HFF-Myc (cell line): Measurements from ENCODE around the gene MED15.

Source experiments
- DNase-seq: peaks from one replicate; pipeline ENCODE4 v3.0.0-alpha.2; 2011; ENCODE audit warnings: low read depth; ENCODE audit errors: extremely low read depth
- H3K4me3 ChIP-seq: replicated peaks from 2 replicates; pipeline ENCODE4 v1.5.1; 2011; ENCODE audit warnings: low read depth, mild to moderate bottlenecking, control low read depth, low read length
- TF ChIP-seq, protein P1 (sequence below): IDR thresholded peaks from 2 replicates; pipeline ENCODE4 v1.5.1; 2012; ENCODE audit warnings: mild to moderate bottlenecking, low read depth, low read length, control low read depth; ENCODE audit errors: missing control alignments

Gene MED15

DNA sequence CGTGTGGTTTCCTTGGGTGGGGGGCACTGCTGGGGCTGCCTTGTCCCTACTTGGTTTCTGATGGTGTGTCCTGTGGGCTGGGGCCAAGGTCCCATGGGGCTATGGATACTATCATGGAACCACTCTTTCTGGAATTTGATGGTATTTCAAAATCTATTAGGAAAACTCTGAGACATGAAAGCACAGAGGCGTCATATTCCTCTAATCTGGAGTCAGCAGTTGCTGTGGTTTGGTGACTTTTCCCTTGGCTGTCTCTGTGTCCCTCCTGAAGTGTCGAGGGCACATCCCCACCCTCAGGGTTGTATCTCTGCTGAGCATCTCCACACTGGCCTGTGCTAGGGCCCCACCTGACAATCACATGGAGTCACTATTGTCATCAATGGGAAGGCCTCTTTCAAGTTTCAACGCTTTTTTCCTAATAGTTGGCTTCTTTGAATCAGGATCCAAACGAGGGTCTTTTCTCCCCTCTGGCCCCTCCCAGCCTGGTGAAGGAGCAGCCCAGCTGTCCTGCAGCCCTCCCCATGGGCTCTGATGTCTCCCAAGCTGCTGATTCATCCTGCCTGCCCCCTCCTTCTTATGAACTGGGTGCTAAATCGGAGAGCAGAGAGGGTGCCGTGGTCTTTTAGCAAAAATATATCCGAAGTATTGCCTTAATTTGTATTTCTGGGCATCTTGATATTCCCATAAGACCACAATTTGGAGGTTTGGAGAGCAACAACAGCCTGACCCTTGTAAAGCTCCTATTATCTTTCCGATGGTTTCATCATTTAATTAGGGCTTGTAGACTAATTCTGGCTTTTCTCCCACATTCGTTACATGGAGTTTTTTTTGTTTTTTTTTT, 38.5 kb downstream of the MED15 start:
- TF ChIP-seq, protein P1, sequence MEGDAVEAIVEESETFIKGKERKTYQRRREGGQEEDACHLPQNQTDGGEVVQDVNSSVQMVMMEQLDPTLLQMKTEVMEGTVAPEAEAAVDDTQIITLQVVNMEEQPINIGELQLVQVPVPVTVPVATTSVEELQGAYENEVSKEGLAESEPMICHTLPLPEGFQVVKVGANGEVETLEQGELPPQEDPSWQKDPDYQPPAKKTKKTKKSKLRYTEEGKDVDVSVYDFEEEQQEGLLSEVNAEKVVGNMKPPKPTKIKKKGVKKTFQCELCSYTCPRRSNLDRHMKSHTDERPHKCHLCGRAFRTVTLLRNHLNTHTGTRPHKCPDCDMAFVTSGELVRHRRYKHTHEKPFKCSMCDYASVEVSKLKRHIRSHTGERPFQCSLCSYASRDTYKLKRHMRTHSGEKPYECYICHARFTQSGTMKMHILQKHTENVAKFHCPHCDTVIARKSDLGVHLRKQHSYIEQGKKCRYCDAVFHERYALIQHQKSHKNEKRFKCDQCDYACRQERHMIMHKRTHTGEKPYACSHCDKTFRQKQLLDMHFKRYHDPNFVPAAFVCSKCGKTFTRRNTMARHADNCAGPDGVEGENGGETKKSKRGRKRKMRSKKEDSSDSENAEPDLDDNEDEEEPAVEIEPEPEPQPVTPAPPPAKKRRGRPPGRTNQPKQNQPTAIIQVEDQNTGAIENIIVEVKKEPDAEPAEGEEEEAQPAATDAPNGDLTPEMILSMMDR = no peak
- no peak overlapping the region for H3K4me3 ChIP-seq
- no peak for DNase-seq

DNA sequence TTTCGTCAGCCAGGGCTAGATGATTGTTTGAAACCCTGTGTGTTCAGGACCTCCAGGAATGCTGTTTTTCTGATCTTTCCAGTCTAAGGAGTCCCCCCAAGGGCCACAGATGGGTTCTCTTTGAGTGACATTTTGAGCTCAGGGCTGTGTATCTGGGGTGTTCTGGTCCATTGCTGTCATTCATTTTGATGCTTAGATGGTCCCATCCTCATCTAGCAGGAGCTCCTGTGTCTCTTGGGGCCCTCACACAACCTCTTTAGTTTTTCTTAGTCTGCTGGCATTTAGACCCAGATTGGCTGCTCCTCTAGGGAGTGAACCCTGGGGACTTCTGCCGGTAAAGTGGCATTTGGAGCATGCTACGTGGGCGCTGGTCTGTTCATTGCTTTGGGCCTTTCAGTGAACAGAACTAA, 39.1 kb downstream of the MED15 start:
- TF ChIP-seq, protein P1 = no peak
- H3K4me3 ChIP-seq = no peak overlapping the region
- no peak for DNase-seq

DNA sequence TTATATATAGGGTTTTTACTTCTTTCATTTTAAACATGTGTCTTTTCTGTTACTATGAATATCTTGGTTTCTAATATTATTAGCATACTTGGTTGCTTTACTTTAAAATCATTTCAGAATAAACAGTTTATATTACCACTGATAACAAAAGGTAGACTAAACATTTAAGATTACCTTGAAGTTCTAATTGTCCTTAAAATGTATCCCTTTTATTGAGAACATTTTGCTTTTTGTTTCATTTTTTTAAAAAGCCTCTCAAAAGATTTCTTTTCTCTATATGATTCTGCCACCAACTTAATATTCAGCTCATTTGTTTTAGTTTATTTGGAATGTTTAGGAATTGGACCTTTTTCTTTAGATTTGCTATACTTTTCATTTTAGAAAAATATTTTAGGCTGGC, 39.6 kb downstream of the MED15 start:
- no peak overlapping the region for H3K4me3 ChIP-seq
- DNase-seq = no peak
- TF ChIP-seq, protein P1 = no peak

DNA sequence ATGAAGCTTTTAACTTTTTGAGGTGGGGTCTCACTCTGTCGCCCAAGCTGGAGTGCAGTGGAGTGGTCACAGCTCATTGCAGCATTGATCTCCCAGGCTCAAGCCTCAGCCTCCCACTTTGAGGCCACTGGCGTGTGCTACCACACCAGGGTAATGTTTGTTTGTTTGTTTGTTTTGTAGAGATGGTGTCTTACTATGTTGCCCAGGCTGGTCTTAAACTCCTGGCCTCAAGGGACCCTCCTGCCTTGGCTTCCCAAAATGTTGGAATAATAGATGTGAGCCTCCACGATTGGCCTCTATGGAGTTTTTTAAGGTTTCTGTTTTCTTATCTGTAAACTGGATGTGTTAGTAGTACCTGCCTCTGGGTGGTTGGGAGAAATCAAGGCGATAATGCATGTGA, 41.4 kb downstream of the MED15 start:
- DNase-seq = no peak
- TF ChIP-seq, protein P1 = no peak
- H3K4me3 ChIP-seq = no peak overlapping the region

DNA sequence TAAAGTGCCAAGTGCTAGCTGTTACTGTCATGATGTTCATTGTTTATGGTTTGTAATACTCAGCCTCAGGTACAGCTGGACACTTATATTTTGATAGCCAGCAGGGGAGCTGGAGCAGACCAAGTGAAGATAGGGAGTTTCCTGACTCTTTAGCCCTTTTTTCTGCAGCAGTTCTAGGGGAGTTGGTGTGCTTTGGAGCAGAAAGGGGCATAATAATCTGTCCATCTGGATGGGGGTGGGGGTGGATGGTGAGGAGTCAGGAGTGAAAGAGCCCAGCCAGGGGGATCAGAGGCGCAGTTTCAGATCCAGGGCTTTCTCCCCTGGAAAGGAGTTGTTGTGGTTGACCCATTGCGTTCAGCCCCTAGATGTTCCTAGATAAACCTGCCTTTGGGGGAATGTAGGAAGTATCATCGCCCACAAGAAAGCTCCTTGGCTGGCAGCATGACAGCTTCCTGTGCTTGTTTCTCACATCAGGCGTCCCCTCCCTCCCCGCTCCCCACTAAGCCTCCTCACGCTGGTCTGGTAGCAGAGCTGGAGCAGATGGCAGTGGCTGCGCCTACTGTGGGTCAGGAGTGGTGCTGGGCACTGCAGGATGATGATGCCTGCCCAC, 41.9 kb downstream of the MED15 start:
- TF ChIP-seq, protein P1 = no peak
- DNase-seq = no peak
- no peak overlapping the region for H3K4me3 ChIP-seq

DNA sequence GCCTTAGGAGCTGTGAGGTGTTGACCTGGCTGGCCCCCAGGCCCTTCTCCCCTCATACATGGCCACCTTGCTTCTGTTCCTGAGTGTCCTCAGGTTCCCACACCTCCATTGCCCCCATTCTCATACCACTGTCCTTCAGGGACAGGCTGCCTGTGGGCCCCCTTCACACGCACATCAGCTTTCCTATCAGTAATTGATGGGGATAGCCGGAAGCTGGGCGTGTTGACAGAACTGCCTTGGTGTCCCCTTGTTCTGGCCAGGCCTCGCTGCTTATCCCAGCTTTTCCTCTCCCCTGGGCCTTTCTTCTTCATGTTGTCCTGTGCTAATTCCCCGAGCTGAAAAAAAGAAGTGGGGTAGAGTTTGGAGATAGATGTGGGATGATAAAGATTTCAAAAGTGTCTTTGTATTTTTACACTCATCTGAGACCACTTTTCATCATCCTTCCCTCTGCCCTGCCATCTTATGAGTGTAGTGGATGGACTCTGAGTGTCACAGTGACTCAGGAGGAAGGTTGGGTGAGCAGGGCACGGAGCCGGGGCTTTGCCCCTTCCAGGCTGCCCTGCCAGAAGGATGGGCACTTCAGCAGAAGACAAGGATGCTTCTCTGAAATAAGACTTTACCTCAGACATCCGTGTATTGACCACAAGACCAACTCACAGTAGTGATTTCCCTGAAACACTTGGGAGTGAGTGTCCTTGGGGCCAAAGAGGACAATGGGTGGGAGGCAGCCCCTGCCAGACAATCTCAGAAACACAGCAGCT, 42.8 kb downstream of the MED15 start:
- DNase-seq = no peak
- no peak overlapping the region for H3K4me3 ChIP-seq

More for the DNA sequence above, 42.8 kb downstream of the MED15 start:
- TF ChIP-seq, protein P1 = no peak
